ENCODE data around the gene ADIPOR2.

DNA sequence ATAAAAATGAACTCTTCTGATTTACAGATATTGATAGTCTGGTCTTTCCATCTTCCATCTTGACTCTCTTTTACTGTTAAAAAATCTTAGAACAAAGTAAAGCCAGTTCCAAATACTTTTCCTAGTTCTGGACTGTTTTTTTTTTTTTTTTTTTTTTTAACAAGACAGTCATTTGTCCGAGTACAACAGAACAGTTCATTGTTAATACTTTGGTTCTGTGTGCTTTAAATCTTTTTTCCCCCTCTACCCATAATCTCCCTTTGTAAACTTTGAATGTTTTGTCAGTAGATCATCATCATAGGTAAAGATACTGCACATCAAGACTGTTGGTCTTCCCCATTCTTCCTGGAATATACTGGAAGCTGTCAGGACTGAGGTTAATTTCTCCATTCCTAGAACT lies 38.0 kb downstream of the ADIPOR2 start:
- TF ChIP-seq POLR2AphosphoS5 (IDR thresholded peaks at IDR 0.05; ENCODE audit: low read depth, low read length): no peak
- TF ChIP-seq TAF1 (IDR thresholded peaks at IDR 0.05; ENCODE audit: borderline replicate concordance, low read depth, low read length): no peak
